Sciatic nerve (tissue), 2 donors: ENCODE measurements around the gene SUGCT. TPM values are rescaled to one million over a fixed set of nuclear protein-coding genes. Genes with fewer than 3 reads are reported as not detected.

Experiments used
- ATAC-seq: fragments of 200-7000 bp; cut with Tn5 transposase; one replicate; pipeline ENCODE4 v1.9.1; 2020; ENCODE audit warnings: mild to moderate bottlenecking, moderate library complexity
- DNase-seq: peaks from one replicate; pipeline ENCODE4 v3.0.0-alpha.2; 2020; ENCODE audit warnings: low spot score
- intact Hi-C: fragments of 100-400 bp; cut with DNase I; formaldehyde crosslinking; loops from one replicate; pipeline ENCODE4 v1.14.2; 2022
- total RNA-seq: library from RNA; stranded (reverse); fragmentation: NEBNext Ultra II Directional; extraction: Animal tissue kit (Norgen Biotek cat#: 25700); gene quantifications from one replicate; pipeline ENCODE4 v1.2.1, GENCODE V29; 2021
- donor health status: DM: no; HTN: no; CAD: no.
- donor health status: DM: no; HTN: no; CAD: no.

SUGCT gene
- total RNA-seq, 1 donor from 2014 or later, result 7.2 TPM

- DNase-seq (no peak), ATAC-seq (no peak)
- intact Hi-C loops, result no loop called here
Measured at GRCh38 chr7:40757109-40757508, 622.3 kb downstream of the SUGCT start.

GRCh38 chr7:40758590-40758989 is 623.8 kb downstream of the SUGCT start:
- ATAC-seq (no peak), DNase-seq (no peak)
- intact Hi-C loops, result no loop called here

GRCh38 chr7:40760293-40760964 is 625.6 kb downstream of the SUGCT start:
- DNase-seq, result no peak
- intact Hi-C loops, result loop anchor here (5.0 kb wide), 1 partner anchor 577 kb away; no protein-coding TSS in a partner anchor
- ATAC-seq, result no peak

GRCh38 chr7:40760987-40761386 is 626.2 kb downstream of the SUGCT start:
- DNase-seq, result no peak
- intact Hi-C loops, result loop anchor here (5.0 kb wide), 1 partner anchor 576 kb away; no protein-coding TSS in a partner anchor
- no peak for ATAC-seq

GRCh38 chr7:40761762-40762560 is 627.2 kb downstream of the SUGCT start:
- ATAC-seq (peak; percentile 78), DNase-seq (no peak)
- intact Hi-C loops, result loop anchor here (5.0 kb wide), 1 partner anchor 575 kb away; no protein-coding TSS in a partner anchor

- ATAC-seq (no peak), DNase-seq (no peak)
- intact Hi-C loops, result loop anchor here (5.0 kb wide), 1 partner anchor 574 kb away; no protein-coding TSS in a partner anchor
Measured at GRCh38 chr7:40763319-40764287, 628.8 kb downstream of the SUGCT start.

- DNase-seq, result no peak
- no peak for ATAC-seq
- intact Hi-C loops, result no loop called here
Measured at GRCh38 chr7:40765639-40766038, 630.8 kb downstream of the SUGCT start.

GRCh38 chr7:40772096-40772495 is 637.3 kb downstream of the SUGCT start:
- intact Hi-C loops, result no loop called here
- DNase-seq, result no peak
- ATAC-seq, result no peak

GRCh38 chr7:40773656-40774055 is 638.9 kb downstream of the SUGCT start:
- intact Hi-C loops, result no loop called here
- DNase-seq (no peak), ATAC-seq (no peak)

GRCh38 chr7:40775877-40776276 is 641.1 kb downstream of the SUGCT start:
- intact Hi-C loops, result no loop called here
- no peak for ATAC-seq
- no peak for DNase-seq

GRCh38 chr7:40777730-40778312 is 643.0 kb downstream of the SUGCT start:
- no peak for ATAC-seq
- intact Hi-C loops, result no loop called here
- DNase-seq, result no peak

- DNase-seq (no peak), ATAC-seq (no peak)
- intact Hi-C loops, result no loop called here
Measured at GRCh38 chr7:40780460-40780859, 645.7 kb downstream of the SUGCT start.

- no peak for DNase-seq
- ATAC-seq, result no peak
- intact Hi-C loops, result no loop called here
Measured at GRCh38 chr7:40782836-40783235, 648.0 kb downstream of the SUGCT start.

GRCh38 chr7:40784176-40784575 is 649.4 kb downstream of the SUGCT start:
- ATAC-seq (no peak), DNase-seq (no peak)
- intact Hi-C loops, result no loop called here

GRCh38 chr7:40786909-40787308 is 652.1 kb downstream of the SUGCT start:
- intact Hi-C loops, result no loop called here
- no peak for DNase-seq

GRCh38 chr7:40793132-40793531 is 658.3 kb downstream of the SUGCT start:
- no peak for ATAC-seq
- DNase-seq, result no peak
- intact Hi-C loops, result no loop called here

More at GRCh38 chr7:40786909-40787308, 652.1 kb downstream of the SUGCT start:
- ATAC-seq, result no peak

- intact Hi-C loops, result no loop called here
- DNase-seq, result no peak
- no peak for ATAC-seq
Measured at GRCh38 chr7:40795607-40796006, 660.8 kb downstream of the SUGCT start.

GRCh38 chr7:40796723-40797122 is 661.9 kb downstream of the SUGCT start:
- ATAC-seq (no peak), DNase-seq (no peak)
- intact Hi-C loops, result no loop called here

- ATAC-seq, result no peak
- no peak for DNase-seq
- intact Hi-C loops, result no loop called here
Measured at GRCh38 chr7:40798613-40799012, 663.8 kb downstream of the SUGCT start.
